CD8-positive, alpha-beta memory T cell (primary cell): ENCODE results near the gene C12orf57. TPM values are rescaled to one million over a fixed set of nuclear protein-coding genes. Genes with fewer than 3 reads are reported as not detected.

ENCODE experiments used
- CTCF ChIA-PET: fragments of 350-600 bp; sonication (Branson Sonifier 250); formaldehyde crosslinking; loops from one replicate; lab custom pipeline; 2021; ENCODE audit warnings: antibody characterized with exemption; lab: Charles Lee
- POLR2A ChIA-PET: fragments of 350-600 bp; sonication (Branson Sonifier 250); formaldehyde crosslinking; loops from one replicate; lab custom pipeline; 2021; ENCODE audit warnings: antibody characterized with exemption; lab: Charles Lee
- DNase-seq, 5 donors: peaks; one replicate each; pipeline versions ENCODE4 v3.0.0 to v3.0.0-alpha.2; 2020 to 2022; ENCODE audit warnings: mixed read lengths in 1 of 5
- H3K27ac ChIP-seq: one replicate; pipeline ENCODE4 v1.7.0; 2013; ENCODE audit warnings: low read depth, mild to moderate bottlenecking, low read length, moderate library complexity
- H3K27me3 ChIP-seq: 2 replicates; pipeline ENCODE4 v1.7.0; 2013; ENCODE audit warnings: low read length, mild to moderate bottlenecking; ENCODE audit not compliant: insufficient read depth, poor library complexity, severe bottlenecking
- H3K36me3 ChIP-seq: 2 replicates; pipeline ENCODE4 v1.7.0; 2013; ENCODE audit warnings: mild to moderate bottlenecking, low read length, moderate library complexity; ENCODE audit not compliant: insufficient read depth
- H3K4me1 ChIP-seq: 2 replicates; pipeline ENCODE4 v1.7.0; 2013; ENCODE audit warnings: mild to moderate bottlenecking, low read length, moderate library complexity; ENCODE audit not compliant: insufficient read depth
- H3K4me3 ChIP-seq: 2 replicates; pipeline ENCODE4 v1.7.0; 2013; ENCODE audit warnings: mild to moderate bottlenecking, low read length
- H3K9me3 ChIP-seq: 2 replicates; pipeline ENCODE4 v1.7.0; 2013; ENCODE audit warnings: mild to moderate bottlenecking, low read length
- H3K27ac Mint-ChIP-seq, 8 donors: one replicate each; pipeline ENCODE4 v1.8.0; 2020 to 2021; ENCODE audit warnings: mixed read lengths in 8 of 8, mild to moderate bottlenecking in 6 of 8, inconsistent platforms in 3 of 8, moderate library complexity in 3 of 8
- H3K27me3 Mint-ChIP-seq, 2 donors: one replicate each; pipeline ENCODE4 v1.8.0; 2020 to 2021; ENCODE audit warnings: mixed read lengths in 2 of 2, mild to moderate bottlenecking in 1 of 2, moderate library complexity in 1 of 2
- H3K36me3 Mint-ChIP-seq, 3 donors: one replicate each; pipeline ENCODE4 v1.8.0; 2020 to 2021; ENCODE audit warnings: mixed read lengths in 3 of 3, inconsistent platforms in 1 of 3, mild to moderate bottlenecking in 1 of 3
- H3K4me1 Mint-ChIP-seq, 3 donors: one replicate each; pipeline ENCODE4 v1.8.0; 2020 to 2021; ENCODE audit warnings: mixed read lengths in 3 of 3, inconsistent platforms in 1 of 3, mild to moderate bottlenecking in 1 of 3
- H3K4me3 Mint-ChIP-seq, 7 donors: one replicate each; pipeline ENCODE4 v1.8.0; 2020 to 2021; ENCODE audit warnings: mixed read lengths in 7 of 7, mild to moderate bottlenecking in 6 of 7, moderate library complexity in 4 of 7, inconsistent platforms in 2 of 7
- H3K9me3 Mint-ChIP-seq, 5 donors: one replicate each; pipeline ENCODE4 v1.8.0; 2020 to 2022; ENCODE audit warnings: mixed read lengths in 5 of 5, mild to moderate bottlenecking in 3 of 5, moderate library complexity in 2 of 5, inconsistent platforms in 1 of 5
- polyA plus RNA-seq: library from polyadenylated mRNA; unstranded; fragments of 300-500 nt; fragmentation: Illumina TruSeq; gene quantifications from one replicate; pipeline ENCODE4 v1.2.3, GENCODE V29; 2021
- total RNA-seq, 2 experiments: library from RNA; stranded (reverse); gene quantifications; one replicate each; pipeline ENCODE4 v1.2.3, GENCODE V29; 2021

Gene C12orf57
- total and polyA plus RNA-seq, 3 experiments from 2014 or later: 259 to 304 (median 297) TPM

DNA sequence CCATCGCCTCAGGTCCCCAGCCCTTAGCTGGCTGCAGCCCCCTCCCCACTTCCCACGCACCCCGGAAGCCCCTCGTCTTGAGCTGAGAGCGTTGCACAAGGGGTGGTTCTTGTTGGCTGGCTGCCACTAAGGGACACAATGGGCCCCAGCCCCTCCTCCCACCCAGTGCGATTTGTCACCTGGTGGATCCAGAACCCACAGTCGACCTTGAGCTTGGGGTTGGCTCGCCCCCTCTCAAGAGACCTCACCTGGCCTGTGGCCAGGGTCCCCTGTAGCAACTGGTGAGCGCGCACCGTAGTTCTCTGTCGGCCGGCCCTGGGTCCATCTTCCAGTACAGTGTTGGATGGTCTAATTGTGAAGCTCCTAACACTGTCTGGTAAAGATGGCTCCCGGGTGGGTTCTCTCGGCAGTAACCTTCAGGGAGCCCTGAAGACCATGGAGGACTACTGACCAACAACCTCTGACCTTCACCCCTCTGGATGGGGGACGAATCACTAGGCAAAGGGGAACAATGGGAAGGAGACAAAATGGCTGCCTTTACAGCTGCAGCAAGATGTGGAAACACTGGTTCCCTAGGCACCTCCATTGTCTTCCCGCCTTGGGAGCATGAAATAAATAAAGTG lies 20.1 kb downstream of the C12orf57 start:
- H3K9me3 Mint-ChIP-seq: no peaks in the 10 kb centered on the region
- CTCF ChIA-PET: interaction anchor here (0.8 to 13.3 kb wide), 10 partner anchors 8 to 147 kb away, joined by 3 to 815 read pairs (median 10); partner anchors contain the start of genes ATN1, C12orf57, CDCA3 and ENO2
- Histone ChIP-seq H3K27me3 (no peaks in the 10 kb centered on the region), H3K9me3 (no peaks in the 10 kb centered on the region), H3K4me1 (peaks cover 59% of the 10 kb centered on the region), H3K36me3 (peaks cover 46% of the 10 kb centered on the region), H3K27ac (no peak overlapping the region), H3K4me3 (no peak overlapping the region)
- no peaks in the 10 kb centered on the region for H3K27me3 Mint-ChIP-seq
- peak overlapping the region; percentile 72 to 98 (median 88) for H3K27ac Mint-ChIP-seq
- H3K4me3 Mint-ChIP-seq: no peak overlapping the region
- peak in 1 of 5 donors; percentile 49 for DNase-seq
- POLR2A ChIA-PET: interaction anchor here (0.8 to 13.3 kb wide), 4 partner anchors 8 to 112 kb away, joined by 3 to 481 read pairs (median 5); partner anchors contain the start of genes C12orf57, ENO2, PTPN6 and RNU7-1
- peaks cover 4 to 58% (median 15%) of the 10 kb centered on the region in 3 donors for H3K36me3 Mint-ChIP-seq
- H3K4me1 Mint-ChIP-seq: peaks cover 43 to 60% (median 58%) of the 10 kb centered on the region in 3 donors

DNA sequence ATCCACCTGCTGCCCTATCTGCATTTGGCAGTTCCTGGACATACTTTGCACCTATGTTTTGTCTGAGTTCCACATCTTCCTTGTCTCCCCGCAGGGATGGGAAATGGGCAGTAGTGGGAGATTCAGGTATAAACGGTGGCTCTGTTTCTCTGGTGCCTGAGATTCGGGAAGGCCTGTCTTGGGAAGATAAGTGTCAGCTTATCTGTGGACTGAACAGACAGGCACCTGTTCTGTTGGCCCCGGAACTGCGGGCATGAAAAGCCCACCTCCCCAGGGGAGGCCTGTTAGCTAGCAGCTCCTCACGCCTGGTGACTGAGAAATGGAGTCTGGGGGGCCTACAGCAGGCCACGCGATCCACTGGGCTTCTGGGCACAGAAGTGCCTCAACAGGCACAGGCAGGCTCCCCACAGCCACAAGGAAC lies 20.8 kb downstream of the C12orf57 start:
- peaks cover 0 to 56% (median 14%) of the 10 kb centered on the region in 3 donors for H3K36me3 Mint-ChIP-seq
- no peaks in the 10 kb centered on the region for H3K9me3 Mint-ChIP-seq
- peak overlapping the region; percentile 85 to 98 (median 90) for H3K27ac Mint-ChIP-seq
- Histone ChIP-seq H3K4me1 (peaks cover 59% of the 10 kb centered on the region), H3K27ac (no peak overlapping the region), H3K36me3 (peaks cover 44% of the 10 kb centered on the region), H3K27me3 (no peaks in the 10 kb centered on the region), H3K9me3 (no peaks in the 10 kb centered on the region), H3K4me3 (no peak overlapping the region)
- H3K27me3 Mint-ChIP-seq: no peaks in the 10 kb centered on the region
- peaks cover 42 to 60% (median 56%) of the 10 kb centered on the region in 3 donors for H3K4me1 Mint-ChIP-seq
- POLR2A ChIA-PET: interaction anchor here (1.0 to 13.3 kb wide), 5 partner anchors 9 to 112 kb away, joined by 3 to 481 read pairs (median 4); partner anchors contain the start of genes C12orf57, PTPN6, RNU7-1 and USP5
- CTCF ChIA-PET: interaction anchor here (0.6 to 13.3 kb wide), 12 partner anchors 9 to 147 kb away, joined by 3 to 815 read pairs (median 7); partner anchors contain the start of genes ATN1, C12orf57, C1RL and CDCA3
- DNase-seq: no peak
- peak overlapping the region in 2 of 7 donors; percentile 38 to 84 for H3K4me3 Mint-ChIP-seq

DNA sequence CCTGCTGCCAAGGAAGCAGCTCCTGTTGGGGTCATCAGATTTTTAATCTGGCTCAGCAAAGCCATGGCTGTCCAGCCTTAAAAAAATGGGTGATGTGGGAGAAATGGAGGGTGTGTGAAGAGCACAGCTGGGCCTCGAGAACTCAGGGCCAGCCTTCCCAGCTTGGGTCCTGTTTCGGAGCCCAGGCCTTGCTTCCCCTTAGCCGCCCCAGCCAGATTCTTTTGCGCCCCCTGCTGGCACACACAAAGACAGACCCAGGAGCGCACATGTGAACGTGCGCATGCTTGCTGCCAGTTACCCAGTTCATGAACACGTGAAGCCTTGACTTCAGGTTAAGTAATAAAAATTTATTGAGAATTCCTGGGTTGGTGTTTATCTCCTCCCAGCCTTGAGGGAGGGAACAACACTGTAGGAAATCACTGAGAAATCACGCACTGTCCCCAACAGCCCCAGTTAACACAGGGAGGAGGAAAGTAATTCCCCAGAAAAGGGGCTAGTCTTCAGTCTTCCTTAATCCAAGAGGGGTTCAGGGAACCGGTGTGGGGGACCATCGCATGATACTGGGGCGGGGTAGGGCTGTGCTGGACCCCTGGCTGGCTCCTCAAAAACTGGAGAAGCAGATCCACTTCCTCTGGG lies 21.3 kb downstream of the C12orf57 start:
- DNase-seq: peak; percentile 79 to 90 (median 84)
- Histone ChIP-seq H3K36me3 (peaks cover 41% of the 10 kb centered on the region), H3K27ac (no peak overlapping the region), H3K9me3 (no peaks in the 10 kb centered on the region), H3K27me3 (no peaks in the 10 kb centered on the region), H3K4me3 (no peak overlapping the region), H3K4me1 (peaks cover 59% of the 10 kb centered on the region)
- no peaks in the 10 kb centered on the region for H3K9me3 Mint-ChIP-seq
- peak overlapping the region in 2 of 7 donors; percentile 38 to 84 for H3K4me3 Mint-ChIP-seq
- ChIA-PET CTCF (interaction anchor here (0.6 to 13.3 kb wide), 12 partner anchors 10 to 146 kb away, joined by 3 to 815 read pairs (median 8); partner anchors contain the start of genes ATN1, C12orf57, C1RL and CDCA3), POLR2A (interaction anchor here (0.5 to 13.3 kb wide), 6 partner anchors 10 to 140 kb away, joined by 3 to 481 read pairs (median 4); partner anchors contain the start of genes C12orf57, PTPN6, RNU7-1 and USP5)
- peaks cover 43 to 60% (median 59%) of the 10 kb centered on the region in 3 donors for H3K4me1 Mint-ChIP-seq
- H3K36me3 Mint-ChIP-seq: peaks cover 0 to 58% (median 14%) of the 10 kb centered on the region in 3 donors
- H3K27me3 Mint-ChIP-seq: no peaks in the 10 kb centered on the region
- peak overlapping the region; percentile 85 to 98 (median 90) for H3K27ac Mint-ChIP-seq

DNA sequence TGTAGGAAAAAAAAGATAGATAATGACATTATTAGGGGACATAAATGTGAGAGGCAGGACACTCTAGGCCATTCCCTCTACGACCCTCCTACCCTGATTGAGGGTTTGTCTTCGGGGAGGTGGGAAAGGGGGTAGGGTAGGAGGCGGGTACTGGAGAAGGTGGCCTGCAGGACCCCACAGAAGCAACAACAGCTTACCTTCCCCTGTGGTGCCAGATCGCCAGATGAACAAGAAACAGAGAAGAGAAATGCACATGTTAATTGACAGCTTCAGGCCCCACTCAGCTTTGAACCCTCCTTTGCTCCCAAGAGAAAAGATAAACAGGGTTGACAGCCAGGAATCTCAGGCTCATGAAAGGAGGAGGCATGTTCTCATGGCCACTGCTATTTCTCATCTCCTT lies 21.9 kb downstream of the C12orf57 start:
- Mint-ChIP-seq H3K4me3 (no peak overlapping the region), H3K9me3 (no peaks in the 10 kb centered on the region), H3K36me3 (peaks cover 0 to 57% (median 14%) of the 10 kb centered on the region in 3 donors), H3K27me3 (no peaks in the 10 kb centered on the region), H3K27ac (peak overlapping the region in 7 of 8 donors; percentile 85 to 98 (median 90)), H3K4me1 (peaks cover 41 to 59% (median 56%) of the 10 kb centered on the region in 3 donors)
- no peak overlapping the region for H3K27ac ChIP-seq
- POLR2A ChIA-PET: interaction anchor here (13.3 kb wide), 1 partner anchor 18 kb away, joined by 481 read pairs; the partner anchor contains the start of genes C12orf57, PTPN6 and RNU7-1
- no peak overlapping the region for H3K4me3 ChIP-seq
- H3K36me3 ChIP-seq: peaks cover 35% of the 10 kb centered on the region
- CTCF ChIA-PET: interaction anchor here (0.9 to 13.3 kb wide), 8 partner anchors 8 to 145 kb away, joined by 3 to 815 read pairs (median 6); partner anchors contain the start of genes ATN1, C12orf57, PTPN6 and RNU7-1
- no peak for DNase-seq
- H3K27me3 ChIP-seq: no peaks in the 10 kb centered on the region
- no peaks in the 10 kb centered on the region for H3K9me3 ChIP-seq
- peaks cover 53% of the 10 kb centered on the region for H3K4me1 ChIP-seq

DNA sequence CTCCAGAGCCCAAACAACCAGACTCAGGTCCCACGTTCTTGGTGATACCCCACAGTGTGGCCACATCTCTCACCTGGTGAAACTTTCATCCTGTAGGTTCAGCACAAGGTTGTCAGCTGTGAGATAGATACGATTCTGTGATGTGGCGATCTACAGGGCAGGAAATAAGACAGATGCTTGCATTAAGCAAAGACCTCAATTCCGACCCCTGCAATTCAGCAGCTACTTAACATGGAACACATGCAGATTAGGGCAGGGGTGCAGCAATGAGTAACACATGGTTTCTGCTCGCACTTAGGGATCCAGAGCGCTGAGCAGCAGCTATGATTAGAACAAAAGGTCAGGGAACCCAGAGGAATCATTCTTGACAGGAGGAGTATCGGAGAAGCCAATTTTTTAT lies 22.5 kb downstream of the C12orf57 start:
- H3K27me3 ChIP-seq: no peaks in the 10 kb centered on the region
- peaks cover 38 to 57% (median 54%) of the 10 kb centered on the region in 3 donors for H3K4me1 Mint-ChIP-seq
- peaks cover 33% of the 10 kb centered on the region for H3K36me3 ChIP-seq
- CTCF ChIA-PET: interaction anchor here (0.9 to 13.3 kb wide), 8 partner anchors 9 to 145 kb away, joined by 3 to 815 read pairs (median 6); partner anchors contain the start of genes ATN1, C12orf57, PTPN6 and RNU7-1
- H3K36me3 Mint-ChIP-seq: peaks cover 0 to 54% (median 14%) of the 10 kb centered on the region in 3 donors
- peaks cover 47% of the 10 kb centered on the region for H3K4me1 ChIP-seq
- POLR2A ChIA-PET: interaction anchor here (13.3 kb wide), 1 partner anchor 19 kb away, joined by 481 read pairs; the partner anchor contains the start of genes C12orf57, PTPN6 and RNU7-1
- H3K9me3 Mint-ChIP-seq: no peaks in the 10 kb centered on the region
- H3K27ac ChIP-seq: no peak overlapping the region
- no peak for DNase-seq
- H3K27ac Mint-ChIP-seq: peak overlapping the region in 6 of 8 donors; percentile 11 to 90 (median 60)
- no peak overlapping the region for H3K4me3 ChIP-seq
- peak overlapping the region in 1 of 7 donors; percentile 18 for H3K4me3 Mint-ChIP-seq
- no peaks in the 10 kb centered on the region for H3K9me3 ChIP-seq
- no peaks in the 10 kb centered on the region for H3K27me3 Mint-ChIP-seq

DNA sequence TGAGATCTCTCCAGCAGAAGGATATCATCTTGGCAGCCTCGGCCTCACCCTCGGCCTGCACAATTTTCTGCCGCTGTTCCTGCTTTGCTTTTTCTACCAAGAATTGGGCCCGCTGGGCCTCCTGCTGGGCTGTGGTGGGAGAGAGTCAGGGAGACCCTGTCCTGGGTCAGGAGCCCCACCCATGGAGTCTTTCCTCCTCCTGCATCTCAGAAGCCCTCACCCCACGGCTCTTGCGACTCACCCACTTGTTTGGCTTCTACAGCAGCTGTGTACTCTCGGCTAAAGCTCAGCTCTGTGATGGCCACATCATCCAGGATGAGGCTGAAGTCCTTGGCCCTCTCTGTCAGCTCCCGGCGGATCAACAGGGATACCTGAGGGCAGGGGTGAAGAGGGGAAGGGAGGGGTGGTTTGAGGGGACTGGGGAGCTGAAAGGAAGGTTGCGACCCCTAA lies 23.9 kb downstream of the C12orf57 start:
- Histone ChIP-seq H3K4me1 (peaks cover 47% of the 10 kb centered on the region), H3K27ac (no peak overlapping the region), H3K36me3 (peaks cover 38% of the 10 kb centered on the region), H3K27me3 (no peaks in the 10 kb centered on the region), H3K9me3 (no peaks in the 10 kb centered on the region), H3K4me3 (no peak overlapping the region)
- no peak for DNase-seq
- ChIA-PET POLR2A (interaction anchor here (0.5 to 2.4 kb wide), 5 partner anchors 20 to 95 kb away, joined by 3 to 21 read pairs (median 4); partner anchors contain the start of genes C12orf57, RNU7-1 and SPSB2), CTCF (interaction anchor here (1.0 to 3.5 kb wide), 5 partner anchors 9 to 51 kb away, joined by 4 to 61 read pairs (median 8); partner anchors contain the start of genes C12orf57, LPCAT3, PTPN6 and RNU7-1)
- peak overlapping the region in 2 of 8 donors; percentile 23 to 86 for H3K27ac Mint-ChIP-seq
- no peaks in the 10 kb centered on the region for H3K27me3 Mint-ChIP-seq
- H3K36me3 Mint-ChIP-seq: peaks cover 0 to 61% (median 14%) of the 10 kb centered on the region in 3 donors
- peaks cover 42 to 59% (median 58%) of the 10 kb centered on the region in 3 donors for H3K4me1 Mint-ChIP-seq
- H3K4me3 Mint-ChIP-seq: peak overlapping the region in 2 of 7 donors; percentile 25 to 37
- no peaks in the 10 kb centered on the region for H3K9me3 Mint-ChIP-seq

DNA sequence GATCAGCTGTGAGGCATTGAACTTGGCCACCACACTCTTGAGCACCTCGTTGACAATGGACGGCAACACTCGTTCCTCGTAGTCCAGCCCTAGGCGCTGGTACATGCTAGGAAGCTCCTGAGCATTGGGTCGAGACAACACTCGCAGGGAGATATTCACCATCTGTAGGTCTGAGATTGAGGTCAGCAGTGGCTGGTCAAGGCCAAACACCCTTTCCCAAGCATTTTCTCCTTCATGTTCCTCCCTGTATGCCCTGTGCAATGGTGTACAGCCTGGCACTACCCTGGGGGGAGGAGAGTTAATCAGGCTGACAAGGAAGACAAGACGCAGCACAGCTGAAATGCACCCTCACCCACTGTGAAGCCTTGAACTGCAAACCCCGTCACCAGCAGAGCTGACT lies 24.6 kb downstream of the C12orf57 start:
- peaks cover 0 to 62% (median 14%) of the 10 kb centered on the region in 3 donors for H3K36me3 Mint-ChIP-seq
- H3K9me3 ChIP-seq: no peaks in the 10 kb centered on the region
- CTCF ChIA-PET: interaction anchor here (1.0 to 3.5 kb wide), 10 partner anchors 7 to 96 kb away, joined by 3 to 61 read pairs (median 5); partner anchors contain the start of genes C12orf57, PTPN6, RNU7-1 and SPSB2

More for the DNA sequence above, 24.6 kb downstream of the C12orf57 start:
- no peak overlapping the region for H3K27ac ChIP-seq
- H3K4me1 Mint-ChIP-seq: peaks cover 43 to 64% (median 60%) of the 10 kb centered on the region in 3 donors
- H3K27me3 Mint-ChIP-seq: no peaks in the 10 kb centered on the region
- peak overlapping the region in 7 of 8 donors; percentile 58 to 100 (median 84) for H3K27ac Mint-ChIP-seq
- no peaks in the 10 kb centered on the region for H3K27me3 ChIP-seq
- POLR2A ChIA-PET: interaction anchor here (1.1 to 2.4 kb wide), 5 partner anchors 9 to 30 kb away, joined by 3 to 21 read pairs (median 4); partner anchors contain the start of genes C12orf57 and RNU7-1
- H3K4me1 ChIP-seq: peaks cover 48% of the 10 kb centered on the region
- no peak overlapping the region for H3K4me3 ChIP-seq
- H3K4me3 Mint-ChIP-seq: peak overlapping the region in 6 of 7 donors; percentile 6 to 100 (median 100)
- H3K9me3 Mint-ChIP-seq: no peaks in the 10 kb centered on the region
- peaks cover 40% of the 10 kb centered on the region for H3K36me3 ChIP-seq
- DNase-seq: no peak
